ENCODE measurements around the gene TPI1.

Gene TPI1

GRCh38 chr12:6833189-6833890 is 34.0 kb upstream of the TPI1 start:
- H3K4me3 ChIP-seq (replicated peaks in 1 of 2; ENCODE audit: low read depth in 2 of 2, low read length in 2 of 2) = no peak overlapping the region
- no peak for TF ChIP-seq CTCF (IDR thresholded peaks at IDR 0.05; ENCODE audit: low read depth, low read length)
- DNase-seq (ENCODE audit: low read depth in 2 of 2) = no peak

GRCh38 chr12:6834254-6834653 is 33.1 kb upstream of the TPI1 start:
- no peak for DNase-seq (ENCODE audit: low read depth in 2 of 2)
- H3K4me3 ChIP-seq (replicated peaks in 1 of 2; ENCODE audit: low read depth in 2 of 2, low read length in 2 of 2) = no peak overlapping the region
- no peak for TF ChIP-seq CTCF (IDR thresholded peaks at IDR 0.05; ENCODE audit: low read depth, low read length)

GRCh38 chr12:6834873-6835272 is 32.5 kb upstream of the TPI1 start:
- DNase-seq (ENCODE audit: low read depth in 2 of 2) = no peak
- H3K4me3 ChIP-seq (replicated peaks in 1 of 2; ENCODE audit: low read depth in 2 of 2, low read length in 2 of 2) = no peak overlapping the region
- no peak for TF ChIP-seq CTCF (IDR thresholded peaks at IDR 0.05; ENCODE audit: low read depth, low read length)

GRCh38 chr12:6836851-6837250 is 30.5 kb upstream of the TPI1 start:
- no peak for TF ChIP-seq CTCF (IDR thresholded peaks at IDR 0.05; ENCODE audit: low read depth, low read length)
- no peak for DNase-seq (ENCODE audit: low read depth in 2 of 2)
- no peak overlapping the region for H3K4me3 ChIP-seq (replicated peaks in 1 of 2; ENCODE audit: low read depth in 2 of 2, low read length in 2 of 2)

GRCh38 chr12:6837370-6838060 is 29.8 kb upstream of the TPI1 start:
- H3K4me3 ChIP-seq (replicated peaks in 1 of 2; ENCODE audit: low read depth in 2 of 2, low read length in 2 of 2) = no peak overlapping the region
- no peak for TF ChIP-seq CTCF (IDR thresholded peaks at IDR 0.05; ENCODE audit: low read depth, low read length)
- no peak for DNase-seq (ENCODE audit: low read depth in 2 of 2)

GRCh38 chr12:6838854-6839253 is 28.5 kb upstream of the TPI1 start:
- H3K4me3 ChIP-seq (replicated peaks in 1 of 2; ENCODE audit: low read depth in 2 of 2, low read length in 2 of 2) = no peak overlapping the region
- no peak for TF ChIP-seq CTCF (IDR thresholded peaks at IDR 0.05; ENCODE audit: low read depth, low read length)
- DNase-seq (ENCODE audit: low read depth in 2 of 2) = no peak

Data from cardiac fibroblast (primary cell).